IPS-NIHi7 (cell line): ENCODE measurements around the gene CD300E.

Source experiments
- DNase-seq: peaks from one replicate; pipeline ENCODE4 v3.0.0; 2012; ENCODE audit warnings: mixed read lengths; ENCODE audit errors: extremely low spot score

The CD300E gene

DNA sequence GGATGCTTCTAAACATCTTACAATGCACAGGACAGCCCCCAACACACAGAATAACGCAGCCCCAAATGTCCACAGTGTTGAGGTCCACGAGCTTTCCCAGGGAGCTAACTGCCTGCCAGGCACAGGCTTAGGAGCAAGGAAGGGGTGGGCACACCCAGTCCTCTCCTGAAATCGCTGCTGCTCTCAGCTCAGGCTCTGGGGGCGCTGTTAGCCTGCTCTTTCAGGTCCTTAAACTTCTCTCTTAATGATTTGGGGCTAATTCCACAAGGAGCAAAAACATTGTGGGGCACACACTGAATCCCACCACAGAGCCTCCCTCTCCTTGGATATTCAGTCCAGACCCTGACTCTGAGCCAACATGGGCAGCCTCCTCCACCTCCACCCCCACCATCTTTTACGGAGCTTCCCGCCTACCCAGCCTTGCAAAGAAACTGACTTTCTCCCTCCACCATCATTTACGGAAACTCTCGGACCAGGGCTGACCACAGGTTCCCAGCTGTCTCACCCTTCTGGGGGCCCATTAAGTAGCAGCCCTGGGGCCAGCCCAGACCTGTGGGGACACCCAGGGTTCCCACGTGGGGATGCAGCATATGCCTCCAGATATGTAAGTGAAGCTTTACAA lies 57.3 kb downstream of the CD300E start:
- peak; percentile 81 for DNase-seq

GRCh38 chr17:74565126-74565525 lies 58.4 kb downstream of the CD300E start:
- DNase-seq: no peak

GRCh38 chr17:74563358-74563757 lies 60.2 kb downstream of the CD300E start:
- no peak for DNase-seq

GRCh38 chr17:74561586-74561985 lies 62.0 kb downstream of the CD300E start:
- DNase-seq: no peak
